Peyer's patch (tissue), 4 donors: ENCODE data around the gene USP30.

Experiments
- POLR2A ChIP-seq, 2 donors: fragments of 450-650 bp; IDR thresholded peaks; one replicate each; pipeline ENCODE4 v1.5.1; 2017; ENCODE audit warnings: antibody characterized with exemption in 2 of 2, mild to moderate bottlenecking in 2 of 2, moderate library complexity in 2 of 2
- TF ChIP-seq, protein P1 (sequence below), 6 experiments: fragments of 450-650 bp in 4 of 6; fragments of 200-600 bp in 2 of 6; sonication (generic) in 1 of 6; IDR thresholded peaks; one replicate each; pipeline ENCODE4 v1.5.1; 2017 to 2019; ENCODE audit warnings: antibody characterized with exemption in 6 of 6, mild to moderate bottlenecking in 3 of 6, moderate library complexity in 1 of 6

DNA sequence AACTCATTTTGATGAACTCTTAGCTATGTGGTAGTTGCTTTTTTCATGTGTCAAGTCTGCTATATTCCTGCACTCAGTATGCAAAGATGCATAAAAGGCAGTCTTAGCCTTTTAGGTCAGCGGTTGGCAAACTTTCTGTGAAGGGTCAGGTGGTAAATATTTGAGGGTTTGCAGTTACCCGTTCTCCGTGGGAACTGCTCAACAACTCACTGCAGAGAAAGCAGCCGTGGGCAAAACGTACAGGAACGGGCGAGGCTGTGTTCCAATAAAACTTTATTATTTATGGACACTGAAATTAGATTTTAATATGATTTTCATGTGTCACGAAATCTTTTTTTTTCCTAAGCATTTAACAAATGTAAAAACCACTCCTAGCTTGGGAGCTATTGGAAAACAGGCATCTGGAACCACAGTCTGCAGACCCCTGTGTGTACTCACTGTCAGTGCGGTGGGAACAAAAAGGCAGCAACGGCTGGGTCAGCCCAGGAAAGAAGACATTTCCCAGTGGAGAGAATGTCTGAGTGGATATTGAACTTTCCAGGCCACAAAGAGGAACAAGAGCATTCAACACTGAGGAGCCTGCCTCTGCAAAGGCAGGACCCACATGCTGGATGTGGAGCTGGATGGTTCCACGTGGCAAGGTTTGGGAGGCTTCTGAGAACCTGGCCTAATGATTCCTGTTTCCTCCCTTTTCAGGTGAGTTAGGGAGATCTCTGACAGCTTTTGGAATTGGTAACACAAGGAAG, 60.5 kb downstream of the USP30 start:
- TF ChIP-seq, protein P1, sequence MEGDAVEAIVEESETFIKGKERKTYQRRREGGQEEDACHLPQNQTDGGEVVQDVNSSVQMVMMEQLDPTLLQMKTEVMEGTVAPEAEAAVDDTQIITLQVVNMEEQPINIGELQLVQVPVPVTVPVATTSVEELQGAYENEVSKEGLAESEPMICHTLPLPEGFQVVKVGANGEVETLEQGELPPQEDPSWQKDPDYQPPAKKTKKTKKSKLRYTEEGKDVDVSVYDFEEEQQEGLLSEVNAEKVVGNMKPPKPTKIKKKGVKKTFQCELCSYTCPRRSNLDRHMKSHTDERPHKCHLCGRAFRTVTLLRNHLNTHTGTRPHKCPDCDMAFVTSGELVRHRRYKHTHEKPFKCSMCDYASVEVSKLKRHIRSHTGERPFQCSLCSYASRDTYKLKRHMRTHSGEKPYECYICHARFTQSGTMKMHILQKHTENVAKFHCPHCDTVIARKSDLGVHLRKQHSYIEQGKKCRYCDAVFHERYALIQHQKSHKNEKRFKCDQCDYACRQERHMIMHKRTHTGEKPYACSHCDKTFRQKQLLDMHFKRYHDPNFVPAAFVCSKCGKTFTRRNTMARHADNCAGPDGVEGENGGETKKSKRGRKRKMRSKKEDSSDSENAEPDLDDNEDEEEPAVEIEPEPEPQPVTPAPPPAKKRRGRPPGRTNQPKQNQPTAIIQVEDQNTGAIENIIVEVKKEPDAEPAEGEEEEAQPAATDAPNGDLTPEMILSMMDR (IDR thresholded peaks at IDR 0.05) = no peak
- TF ChIP-seq POLR2A (IDR thresholded peaks at IDR 0.05) = no peak
